Fibroblast of villous mesenchyme (primary cell): Measurements from ENCODE around the gene CTPS1. TPM values are rescaled to one million over a fixed set of nuclear protein-coding genes. Genes with fewer than 3 reads are reported as not detected.

Experiments used
- DNase-seq: peaks from one replicate; pipeline ENCODE4 v3.0.0-alpha.2; 2010; ENCODE audit warnings: low read depth
- H3K4me3 ChIP-seq: 2 replicates; pipeline ENCODE4 v1.5.1; 2011; ENCODE audit warnings: low read depth, mild to moderate bottlenecking, low read length
- total RNA-seq: library from RNA; depleted of rRNA; stranded (reverse); fragments of >200 nt; gene quantifications from 2 replicates; pipeline ENCODE4 v1.2.3, GENCODE V29; 2012
- TF ChIP-seq, protein P1 (sequence below): IDR thresholded peaks from 2 replicates; pipeline ENCODE4 v1.5.1; 2012; ENCODE audit warnings: low read depth, mild to moderate bottlenecking, low read length; ENCODE audit not compliant: insufficient read depth

CTPS1 gene
- total RNA-seq, 1 donor = 42.3 TPM

DNA sequence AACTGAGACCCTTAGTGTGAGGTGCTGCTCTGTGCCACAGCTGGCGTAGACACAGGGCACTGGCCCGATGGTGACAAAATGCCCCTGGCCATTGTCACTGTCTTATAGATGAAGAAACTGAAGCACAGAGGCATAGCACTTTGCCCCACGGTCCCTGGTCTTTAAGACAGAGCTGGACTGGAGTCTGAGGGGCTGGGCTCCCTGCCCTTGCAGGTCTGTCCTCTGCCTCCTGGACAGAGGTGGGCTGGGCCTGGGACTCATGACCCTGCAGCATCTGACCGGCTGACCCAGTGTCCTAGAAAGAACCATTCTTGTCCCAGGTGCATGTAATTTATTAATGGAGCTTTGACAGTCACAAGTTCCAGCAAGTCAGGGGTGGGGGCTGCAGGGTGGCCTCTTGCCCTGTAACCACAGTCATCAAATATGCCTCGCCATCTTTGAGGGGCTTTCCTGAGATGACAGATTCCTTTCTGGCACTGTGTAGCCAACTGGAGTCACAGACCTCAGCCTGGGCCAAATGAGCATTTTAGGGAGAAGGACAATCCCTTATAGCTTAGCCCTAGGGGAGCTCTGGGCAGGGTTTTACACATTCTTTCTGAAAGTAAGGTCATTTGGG, 35.9 kb downstream of the CTPS1 start:
- no peak overlapping the region for H3K4me3 ChIP-seq
- TF ChIP-seq, protein P1, sequence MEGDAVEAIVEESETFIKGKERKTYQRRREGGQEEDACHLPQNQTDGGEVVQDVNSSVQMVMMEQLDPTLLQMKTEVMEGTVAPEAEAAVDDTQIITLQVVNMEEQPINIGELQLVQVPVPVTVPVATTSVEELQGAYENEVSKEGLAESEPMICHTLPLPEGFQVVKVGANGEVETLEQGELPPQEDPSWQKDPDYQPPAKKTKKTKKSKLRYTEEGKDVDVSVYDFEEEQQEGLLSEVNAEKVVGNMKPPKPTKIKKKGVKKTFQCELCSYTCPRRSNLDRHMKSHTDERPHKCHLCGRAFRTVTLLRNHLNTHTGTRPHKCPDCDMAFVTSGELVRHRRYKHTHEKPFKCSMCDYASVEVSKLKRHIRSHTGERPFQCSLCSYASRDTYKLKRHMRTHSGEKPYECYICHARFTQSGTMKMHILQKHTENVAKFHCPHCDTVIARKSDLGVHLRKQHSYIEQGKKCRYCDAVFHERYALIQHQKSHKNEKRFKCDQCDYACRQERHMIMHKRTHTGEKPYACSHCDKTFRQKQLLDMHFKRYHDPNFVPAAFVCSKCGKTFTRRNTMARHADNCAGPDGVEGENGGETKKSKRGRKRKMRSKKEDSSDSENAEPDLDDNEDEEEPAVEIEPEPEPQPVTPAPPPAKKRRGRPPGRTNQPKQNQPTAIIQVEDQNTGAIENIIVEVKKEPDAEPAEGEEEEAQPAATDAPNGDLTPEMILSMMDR = no peak
- DNase-seq = no peak

DNA sequence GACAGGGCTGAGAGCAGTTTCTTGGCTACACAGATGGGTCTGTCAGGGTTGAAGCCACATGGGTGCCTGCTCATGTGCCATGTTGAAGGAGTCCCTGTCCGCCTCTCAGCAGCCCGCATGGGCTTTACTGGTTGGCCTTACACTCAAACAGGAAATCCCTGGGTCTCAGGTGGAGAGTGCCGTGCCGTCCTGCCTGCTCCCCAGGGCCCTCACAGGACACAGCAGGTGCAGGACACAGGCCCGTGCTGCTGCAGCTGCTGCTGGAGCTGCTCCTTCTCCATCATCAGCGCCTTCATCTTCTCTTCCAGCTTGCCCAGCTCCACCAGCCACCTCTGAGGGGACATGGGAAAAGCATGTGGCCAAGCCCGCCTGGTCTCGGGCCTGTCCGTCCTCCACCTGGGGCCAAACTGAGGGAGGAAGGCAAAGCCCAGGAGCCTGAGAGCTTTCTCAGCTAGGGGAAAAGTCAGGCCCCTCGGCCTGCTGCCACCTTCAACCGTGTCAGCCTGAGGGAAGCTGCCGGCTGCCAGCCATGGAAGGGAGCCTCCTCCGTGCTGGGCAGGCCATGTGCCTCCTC, 36.5 kb downstream of the CTPS1 start:
- no peak overlapping the region for H3K4me3 ChIP-seq
- DNase-seq = no peak
- TF ChIP-seq, protein P1 = no peak

DNA sequence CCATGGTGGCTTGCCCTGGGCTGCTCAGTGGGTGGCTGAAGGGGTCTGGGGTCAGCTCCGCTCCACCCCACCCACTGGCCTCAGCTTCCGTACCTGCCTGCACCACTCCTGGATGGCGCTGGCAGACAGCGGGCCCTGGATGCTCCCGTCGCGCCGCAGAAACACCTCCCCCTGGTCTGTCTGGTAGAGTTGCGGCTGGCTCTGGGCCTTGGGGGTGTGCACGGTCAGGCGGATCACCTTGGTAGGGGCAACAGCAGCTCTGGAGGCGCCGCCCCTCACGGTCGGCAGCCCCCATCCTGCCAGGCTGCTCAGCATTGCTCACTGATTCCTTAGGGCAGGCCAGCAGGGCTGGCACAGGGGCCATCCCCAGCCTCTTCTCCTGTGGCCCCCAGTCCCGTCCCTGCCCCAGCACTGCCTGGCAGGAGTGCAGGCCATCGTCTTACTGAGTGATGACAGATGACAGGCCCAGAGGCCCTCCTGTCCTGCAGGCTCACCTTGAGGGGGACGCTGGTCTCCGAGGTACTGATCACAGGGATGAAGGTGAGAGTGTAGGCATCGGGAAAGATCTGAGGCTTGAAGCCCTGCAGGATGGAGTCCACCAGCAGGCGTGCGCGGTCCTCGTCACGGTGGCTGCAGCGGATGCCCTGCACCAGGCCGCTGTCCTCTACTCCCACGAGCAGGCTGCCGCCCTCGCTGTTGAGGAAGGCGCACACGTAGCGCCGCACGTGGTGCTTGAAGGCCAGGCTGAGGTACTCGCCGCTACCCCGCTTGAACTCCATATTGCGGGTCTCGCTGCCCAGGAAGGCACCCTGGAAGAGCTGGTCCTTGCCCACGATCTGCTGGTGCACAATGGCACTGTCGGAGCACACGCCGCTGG, 37.9 kb downstream of the CTPS1 start:
- no peak overlapping the region for H3K4me3 ChIP-seq
- TF ChIP-seq, protein P1 = no peak
- DNase-seq = no peak

DNA sequence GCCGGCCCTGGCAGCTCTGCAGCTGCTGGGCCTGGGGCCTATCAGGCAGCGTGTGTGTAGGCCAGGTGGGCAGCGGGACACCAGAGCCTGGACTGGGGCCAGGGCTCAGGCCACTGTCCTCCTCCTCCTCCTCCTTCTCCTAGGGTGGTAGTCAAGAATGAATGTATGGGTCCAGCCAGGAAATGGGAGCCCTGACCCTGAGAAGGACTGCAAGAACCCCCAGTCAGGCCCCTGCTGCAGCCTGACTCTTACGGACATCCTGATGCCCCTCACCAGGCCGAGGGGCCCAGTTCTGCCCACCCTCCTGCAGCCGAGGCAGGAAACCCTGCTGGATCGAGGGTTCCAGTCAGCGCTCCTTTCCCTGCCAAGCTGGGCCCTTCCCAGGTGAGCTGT, 38.5 kb downstream of the CTPS1 start:
- no peak overlapping the region for H3K4me3 ChIP-seq
- TF ChIP-seq, protein P1 = no peak
- DNase-seq = no peak

DNA sequence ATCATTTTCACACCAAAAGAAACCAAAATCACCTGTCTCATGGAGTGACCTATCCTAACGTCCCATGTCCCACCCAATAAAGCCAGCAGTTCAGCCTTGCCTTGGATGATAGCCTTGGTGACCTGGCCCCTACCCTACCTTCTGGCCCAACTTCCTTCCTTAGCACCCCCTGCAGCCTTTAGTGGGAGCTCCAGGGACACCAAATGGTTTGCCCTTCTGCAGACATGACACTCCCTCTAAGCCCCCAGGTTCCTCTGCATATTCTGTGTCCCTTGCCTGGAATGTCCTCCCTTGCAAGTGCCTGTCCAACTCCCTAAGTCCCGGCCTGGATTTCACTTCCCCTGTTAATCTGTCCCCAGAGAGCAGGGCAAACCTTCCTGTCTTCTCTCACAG, 39.9 kb downstream of the CTPS1 start:
- DNase-seq = no peak
- H3K4me3 ChIP-seq = no peak overlapping the region
- TF ChIP-seq, protein P1 = no peak

DNA sequence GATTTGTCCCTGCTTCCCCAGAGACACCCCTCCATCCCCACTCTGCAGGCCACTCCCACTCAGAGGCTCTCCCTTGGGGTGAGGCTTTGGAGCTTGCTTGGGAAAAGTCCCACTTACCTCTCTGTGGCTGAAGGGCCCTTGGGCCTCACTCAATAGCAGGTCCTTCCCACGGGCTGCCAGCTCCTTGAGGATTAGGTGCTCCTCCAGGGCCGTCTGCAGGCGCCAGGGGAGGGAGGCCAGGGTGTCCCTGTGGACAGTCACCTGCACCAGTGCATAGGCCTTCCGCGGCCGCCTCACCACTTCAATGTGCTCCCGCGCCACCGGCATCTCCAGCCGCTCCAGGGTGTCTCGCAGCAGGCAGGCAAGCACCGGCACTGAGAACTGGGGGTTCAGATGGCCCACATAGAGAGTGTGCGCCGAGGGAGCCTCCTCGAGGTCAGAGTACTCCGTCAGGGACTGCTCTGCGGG, 40.6 kb downstream of the CTPS1 start:
- DNase-seq = no peak
- TF ChIP-seq, protein P1 = no peak
- H3K4me3 ChIP-seq = no peak overlapping the region
